ENCODE measurements around the gene SLAMF8. TPM values are rescaled to one million over a fixed set of nuclear protein-coding genes. Genes with fewer than 3 reads are reported as not detected.

The SLAMF8 gene
- total and polyA plus RNA-seq, 4 donors = 5.2 to 67.0 (median 28.4) TPM

- Histone ChIP-seq H3K4me3 (peak overlapping the region; percentile 60), H3K4me1 (ENCODE audit: control insufficient read depth in 5 of 5, insufficient read depth in 5 of 5, low read length in 5 of 5) (peaks cover 0 to 10% (median 4%) of the 10 kb centered on the region in 5 donors), H3K36me3 (ENCODE audit: control insufficient read depth in 4 of 4, insufficient read depth in 4 of 4, low read length in 4 of 4) (no peaks in the 10 kb centered on the region), H3K9me3 (ENCODE audit: control insufficient read depth in 4 of 4, insufficient read depth in 3 of 4, low read length in 3 of 4) (no peaks in the 10 kb centered on the region), H3K27me3 (ENCODE audit: control insufficient read depth in 3 of 3, insufficient read depth in 3 of 3, low read length in 2 of 3) (no peaks in the 10 kb centered on the region), H3K9ac (ENCODE audit: insufficient read depth in 1 of 2, low read length in 2 of 2) (peak overlapping the region; percentile 54 to 72), H3K27ac (ENCODE audit: low read depth in 1 of 2, low read length in 1 of 2) (peak overlapping the region; percentile 91 to 96)
- DNase-seq = peak; percentile 66 to 76 (median 69)
- TF ChIP-seq, protein P1, sequence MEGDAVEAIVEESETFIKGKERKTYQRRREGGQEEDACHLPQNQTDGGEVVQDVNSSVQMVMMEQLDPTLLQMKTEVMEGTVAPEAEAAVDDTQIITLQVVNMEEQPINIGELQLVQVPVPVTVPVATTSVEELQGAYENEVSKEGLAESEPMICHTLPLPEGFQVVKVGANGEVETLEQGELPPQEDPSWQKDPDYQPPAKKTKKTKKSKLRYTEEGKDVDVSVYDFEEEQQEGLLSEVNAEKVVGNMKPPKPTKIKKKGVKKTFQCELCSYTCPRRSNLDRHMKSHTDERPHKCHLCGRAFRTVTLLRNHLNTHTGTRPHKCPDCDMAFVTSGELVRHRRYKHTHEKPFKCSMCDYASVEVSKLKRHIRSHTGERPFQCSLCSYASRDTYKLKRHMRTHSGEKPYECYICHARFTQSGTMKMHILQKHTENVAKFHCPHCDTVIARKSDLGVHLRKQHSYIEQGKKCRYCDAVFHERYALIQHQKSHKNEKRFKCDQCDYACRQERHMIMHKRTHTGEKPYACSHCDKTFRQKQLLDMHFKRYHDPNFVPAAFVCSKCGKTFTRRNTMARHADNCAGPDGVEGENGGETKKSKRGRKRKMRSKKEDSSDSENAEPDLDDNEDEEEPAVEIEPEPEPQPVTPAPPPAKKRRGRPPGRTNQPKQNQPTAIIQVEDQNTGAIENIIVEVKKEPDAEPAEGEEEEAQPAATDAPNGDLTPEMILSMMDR (IDR thresholded peaks at IDR 0.05; ENCODE audit: control extremely low read depth, extremely low read depth) = no peak
- WGBS, 2 donors = 1% methylated on average over 28 to 31 of the region's 31 CpGs
- ATAC-seq (ENCODE audit: insufficient read depth, low FRiP score) = peak; percentile 66
Observed at GRCh38 chr1:159854116-159854692, 27.5 kb downstream of the SLAMF8 start.

DNA sequence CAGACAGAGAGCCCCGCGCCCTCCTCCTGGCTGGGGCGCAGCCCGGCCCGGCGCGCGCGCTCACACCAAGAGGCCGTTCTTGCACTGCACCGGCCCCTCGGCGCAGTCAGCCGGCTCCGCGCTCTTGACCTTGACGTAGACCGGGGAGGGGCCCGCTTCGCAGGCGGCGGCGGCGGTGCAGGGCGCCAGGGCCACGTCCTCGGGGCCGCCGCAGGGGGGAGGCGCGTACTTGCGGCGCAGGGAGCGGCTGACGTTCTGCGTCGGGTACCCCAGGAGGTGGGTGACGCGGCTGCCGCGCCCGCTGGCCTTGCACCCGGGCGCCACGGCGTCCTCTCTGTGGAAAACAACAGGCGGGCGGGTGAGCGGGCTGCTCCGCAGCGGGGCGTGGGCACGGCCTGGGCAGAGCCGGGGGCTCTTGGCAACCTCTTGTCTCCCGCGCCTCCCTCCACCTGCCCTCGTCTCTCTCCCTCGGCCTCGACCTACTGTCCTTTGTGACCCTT, 28.1 kb downstream of the SLAMF8 start:
- WGBS, 2 donors = 0 to 1% methylated on average over 55 to 59 of the region's 59 CpGs
- H3K27me3 ChIP-seq (ENCODE audit: control insufficient read depth in 3 of 3, insufficient read depth in 3 of 3, low read length in 2 of 3) = no peaks in the 10 kb centered on the region
- no peaks in the 10 kb centered on the region for H3K36me3 ChIP-seq (ENCODE audit: control insufficient read depth in 4 of 4, insufficient read depth in 4 of 4, low read length in 4 of 4)
- peaks cover 0 to 10% (median 5%) of the 10 kb centered on the region in 5 donors for H3K4me1 ChIP-seq (ENCODE audit: control insufficient read depth in 5 of 5, insufficient read depth in 5 of 5, low read length in 5 of 5)
- no peaks in the 10 kb centered on the region for H3K9me3 ChIP-seq (ENCODE audit: control insufficient read depth in 4 of 4, insufficient read depth in 3 of 4, low read length in 3 of 4)
- ATAC-seq (ENCODE audit: insufficient read depth, low FRiP score) = peak; percentile 97
- peak overlapping the region in 1 of 2 donors; percentile 72 for H3K9ac ChIP-seq (ENCODE audit: insufficient read depth in 1 of 2, low read length in 2 of 2)
- TF ChIP-seq, protein P1 (IDR thresholded peaks at IDR 0.05; ENCODE audit: control extremely low read depth, extremely low read depth) = no peak
- H3K4me3 ChIP-seq = peak overlapping the region; percentile 60
- H3K27ac ChIP-seq (ENCODE audit: low read depth in 1 of 2, low read length in 1 of 2) = peak overlapping the region; percentile 91 to 96
- peak; percentile 84 to 90 (median 88) for DNase-seq

DNA sequence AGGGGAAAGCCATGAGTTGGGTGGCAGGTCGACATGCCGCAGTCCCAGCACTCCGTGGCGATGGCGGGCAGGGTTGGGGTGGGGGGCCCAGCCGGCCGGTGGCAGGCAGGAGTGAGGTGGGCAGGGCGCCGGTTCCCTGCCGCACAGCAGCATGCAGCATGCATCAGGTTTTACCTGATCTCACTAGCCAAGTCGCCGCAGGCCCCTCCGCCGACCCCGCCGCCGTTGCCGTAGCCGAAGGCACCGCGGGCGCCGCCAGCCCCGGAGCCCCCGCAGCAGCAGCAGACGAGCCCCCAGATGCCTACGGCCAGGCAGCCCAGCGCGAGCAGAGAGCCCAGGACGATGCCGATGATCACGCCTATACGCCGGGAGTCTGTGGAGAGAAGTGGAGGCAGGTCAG, 29.0 kb downstream of the SLAMF8 start:
- no peaks in the 10 kb centered on the region for H3K36me3 ChIP-seq (ENCODE audit: control insufficient read depth in 4 of 4, insufficient read depth in 4 of 4, low read length in 4 of 4)
- H3K27me3 ChIP-seq (ENCODE audit: control insufficient read depth in 3 of 3, insufficient read depth in 3 of 3, low read length in 2 of 3) = no peaks in the 10 kb centered on the region
- WGBS, 2 donors = 88 to 89% methylated on average over 31 to 34 of the region's 34 CpGs
- TF ChIP-seq, protein P1 (IDR thresholded peaks at IDR 0.05; ENCODE audit: control extremely low read depth, extremely low read depth) = no peak
- ATAC-seq (ENCODE audit: insufficient read depth, low FRiP score) (no peak), DNase-seq (no peak)
- H3K9me3 ChIP-seq (ENCODE audit: control insufficient read depth in 4 of 4, insufficient read depth in 3 of 4, low read length in 3 of 4) = no peaks in the 10 kb centered on the region
- no peak overlapping the region for H3K27ac ChIP-seq (ENCODE audit: low read depth in 1 of 2, low read length in 1 of 2)
- no peak overlapping the region for H3K4me3 ChIP-seq
- no peak overlapping the region for H3K9ac ChIP-seq (ENCODE audit: insufficient read depth in 1 of 2, low read length in 2 of 2)
- H3K4me1 ChIP-seq (ENCODE audit: control insufficient read depth in 5 of 5, insufficient read depth in 5 of 5, low read length in 5 of 5) = peaks cover 0 to 10% (median 5%) of the 10 kb centered on the region in 5 donors
